HepG2 (cell line): Measurements from ENCODE around the gene TMEM33. TPM values are rescaled to one million over a fixed set of nuclear protein-coding genes. Genes with fewer than 3 reads are reported as not detected.

Experiments
- ATAC-seq: fragments of 200-7000 bp; cut with Tn5 transposase; 3 replicates; pipeline ENCODE4 v1.9.1; 2020; ENCODE audit warnings: mild to moderate bottlenecking, moderate library complexity
- BruUV-seq: library from RNA; stranded (reverse); fragments of 400-500 nt; replicated peaks from 2 replicates; lab custom pipeline; 2021; lab: Mats Ljungman, UMichigan
- CTCF ChIA-PET: fragments of 300-600 bp; formaldehyde crosslinking; extraction: SDS; loops from one replicate; lab custom pipeline; 2021; ENCODE audit warnings: low total read pairs, inconsistent platforms, low intra/inter-chr PET ratio; lab: Yijun Ruan, JAX
- POLR2A ChIA-PET: fragments of 350-600 bp; sonication (Branson Sonifier 250); formaldehyde crosslinking; loops from one replicate; lab custom pipeline; 2020; ENCODE audit warnings: antibody characterized with exemption, inconsistent platforms; lab: Yijun Ruan, JAX
- DNase-seq: peaks from one replicate; pipeline ENCODE4 v3.0.0-alpha.2; 2015; ENCODE audit warnings: low spot score
- FAIRE-seq: peaks from 3 replicates; lab custom pipeline; 2011; peaks lifted over from hg19 to GRCh38; lab: Jason Lieb, UNC
- H2AFZ ChIP-seq: one replicate; pipeline ENCODE4 v1.6.1; 2011; ENCODE audit warnings: low read length, inconsistent platforms
- H3K27ac ChIP-seq: fragments of 300-600 bp; 3 replicates; pipeline ENCODE4 v1.8.0; 2011; ENCODE audit warnings: mixed run types, mild to moderate bottlenecking, mixed read lengths, low read length, inconsistent platforms; ENCODE audit not compliant: insufficient read depth; ENCODE audit errors: extremely low read length
- H3K27me3 ChIP-seq, 2 experiments: fragments of 200-600 bp in 1 of 2; 2 replicates in 1 of 2; 3 replicates in 1 of 2; pipeline versions ENCODE4 v1.6.0 to v1.8.0; 2011; ENCODE audit warnings: low read length in 2 of 2, mild to moderate bottlenecking in 2 of 2, moderate library complexity in 2 of 2, inconsistent platforms in 1 of 2; ENCODE audit not compliant: insufficient read depth in 2 of 2, control insufficient read depth in 1 of 2
- H3K36me3 ChIP-seq, 2 experiments: fragments of 200-600 bp in 1 of 2; replicated peaks in 1 of 2; 2 replicates in 1 of 2; 3 replicates in 1 of 2; pipeline versions ENCODE4 v1.5.1 to v1.8.0; 2011; ENCODE audit warnings: low read length in 2 of 2, inconsistent platforms in 1 of 2; ENCODE audit not compliant: insufficient read depth in 2 of 2, control insufficient read depth in 1 of 2
- H3K4me1 ChIP-seq: 2 replicates; pipeline ENCODE4 v1.5.1; 2012; ENCODE audit warnings: low read length, inconsistent platforms; ENCODE audit not compliant: insufficient read depth
- H3K4me2 ChIP-seq: 2 replicates; pipeline ENCODE4 v1.6.0; 2011; ENCODE audit warnings: low read depth, low read length, inconsistent platforms
- H3K4me3 ChIP-seq, 3 experiments: fragments of 200-600 bp in 1 of 3; sonication (generic), shearing (Covaris generic) in 1 of 3; replicated peaks in 1 of 3; 2 replicates each; pipeline ENCODE4 v1.5.1; 2011 to 2016; ENCODE audit warnings: low read length in 3 of 3, inconsistent platforms in 2 of 3, low read depth in 2 of 3, mild to moderate bottlenecking in 2 of 3, control low read depth in 1 of 3, mixed read lengths in 1 of 3; ENCODE audit not compliant: insufficient read depth in 1 of 3
- H3K79me2 ChIP-seq: one replicate; pipeline ENCODE4 v1.6.1; 2011; ENCODE audit warnings: low read length, inconsistent platforms; ENCODE audit not compliant: insufficient read depth
- H3K9ac ChIP-seq: 2 replicates; pipeline ENCODE4 v1.6.0; 2011; ENCODE audit warnings: mild to moderate bottlenecking, low read depth, low read length, inconsistent platforms; ENCODE audit not compliant: insufficient read depth
- H3K9me3 ChIP-seq: 2 replicates; pipeline ENCODE4 v1.5.1; 2012; ENCODE audit warnings: mild to moderate bottlenecking, low read length
- H4K20me1 ChIP-seq: 2 replicates; pipeline ENCODE4 v1.6.0; 2011; ENCODE audit warnings: inconsistent platforms, mild to moderate bottlenecking, low read length, moderate library complexity; ENCODE audit not compliant: insufficient read depth
- ESRRA ChIP-seq: sonication (generic); formaldehyde crosslinking; IDR thresholded peaks from 2 replicates; pipeline ENCODE4 v1.5.1; 2020; ENCODE audit warnings: mild to moderate bottlenecking, low read depth, missing genetic modification reagents
- MAFF ChIP-seq: IDR thresholded peaks from 2 replicates; pipeline ENCODE4 v1.6.1; 2011; ENCODE audit warnings: low read depth, low read length, improper control_type of control experiment
- MAFK ChIP-seq, 2 experiments: IDR thresholded peaks in 1 of 2; conservative IDR thresholded peaks in 1 of 2; 2 replicates each; pipeline ENCODE4 v1.6.1; 2011; ENCODE audit warnings: improper control_type of control experiment in 2 of 2, low read length in 2 of 2
- NR2F1 ChIP-seq, 2 experiments: fragments of 450-650 bp in 1 of 2; formaldehyde crosslinking in 1 of 2; IDR thresholded peaks; 2 replicates each; pipeline versions ENCODE4 v1.5.0 to v1.6.1; 2016 to 2020; ENCODE audit warnings: mild to moderate bottlenecking in 1 of 2, missing compliant biosample characterization in 1 of 2, missing genetic modification reagents in 1 of 2, moderate library complexity in 1 of 2
- POLR2AphosphoS2 ChIP-seq: IDR thresholded peaks from 2 replicates; pipeline ENCODE4 v1.6.1; 2011; ENCODE audit warnings: low read depth, low read length, improper control_type of control experiment
- SIN3A ChIP-seq: IDR thresholded peaks from 2 replicates; pipeline ENCODE4 v1.6.1; 2011; ENCODE audit warnings: low read depth, mild to moderate bottlenecking, control low read depth, low read length, borderline replicate concordance
- SUZ12 ChIP-seq: fragments of 150-350 bp; IDR thresholded peaks from 2 replicates; pipeline ENCODE4 v1.6.1; 2014; ENCODE audit warnings: low read depth, low read length
- TEAD3 ChIP-seq: optimal IDR thresholded peaks from 2 replicates; pipeline ENCODE3; 2016; ENCODE audit warnings: borderline replicate concordance
- ZNF878 ChIP-seq: sonication (generic); formaldehyde crosslinking; IDR thresholded peaks from 2 replicates; pipeline ENCODE4 v1.8.1; 2023; ENCODE audit warnings: mild to moderate bottlenecking, missing genetic modification reagents, moderate library complexity
- WGBS: methylation state at CpG from one replicate; pipeline ENCODE4 v1.1.6; 2017; ENCODE audit warnings: low lambda C conversion rate; 5-methylcytosine and 5-hydroxymethylcytosine counted together
- in situ Hi-C: cut with HindIII; loops from 2 replicates; pipeline ENCODE4 v1.10.0; 2017; ENCODE audit warnings: low pct_unique_long_range_greater_than_20kb; ENCODE audit not compliant: extremely low pct_ligation_motif_present
- intact Hi-C: fragments of 100-400 bp; cut with micrococcal nuclease; formaldehyde crosslinking; loops from one replicate; pipeline ENCODE4 v1.10.0; 2022; ENCODE audit not compliant: unreplicated experiment
- polyA plus RNA-seq, 8 experiments: library from polyadenylated mRNA; depleted of rRNA in 3 of 8; stranded (reverse) in 7 of 8; unstranded in 1 of 8; fragments of >200 nt; fragmentation: Illumina TruSeq in 4 of 8; extraction: Trizol in 4 of 8; gene quantifications; 2 replicates each; pipeline versions ENCODE4 v1.2.1 to v1.2.3, GENCODE V29; 2011 to 2016; ENCODE audit warnings: low read depth in 4 of 8, missing spikeins in 1 of 8, mixed read lengths in 1 of 8; ENCODE audit not compliant: insufficient read depth in 1 of 8
- total RNA-seq, 5 experiments: library from RNA; depleted of rRNA; stranded (reverse); fragments of >200 nt; fragmentation: Illumina TruSeq; extraction: Trizol; gene quantifications; 2 replicates each; pipeline ENCODE4 v1.2.3, GENCODE V29; 2016; ENCODE audit warnings: low read depth in 1 of 5
- TF ChIP-seq, protein P1 (sequence below): sonication (generic); formaldehyde crosslinking; IDR thresholded peaks from 2 replicates; pipeline ENCODE4 v1.5.0; 2020; ENCODE audit warnings: missing genetic modification reagents

Gene TMEM33
- total and polyA plus RNA-seq, 2 of the 13 experiments (the other 11 are each of a cell fraction or from before 2014, with no cell fraction given) = 36.1 to 66.6 TPM

DNA sequence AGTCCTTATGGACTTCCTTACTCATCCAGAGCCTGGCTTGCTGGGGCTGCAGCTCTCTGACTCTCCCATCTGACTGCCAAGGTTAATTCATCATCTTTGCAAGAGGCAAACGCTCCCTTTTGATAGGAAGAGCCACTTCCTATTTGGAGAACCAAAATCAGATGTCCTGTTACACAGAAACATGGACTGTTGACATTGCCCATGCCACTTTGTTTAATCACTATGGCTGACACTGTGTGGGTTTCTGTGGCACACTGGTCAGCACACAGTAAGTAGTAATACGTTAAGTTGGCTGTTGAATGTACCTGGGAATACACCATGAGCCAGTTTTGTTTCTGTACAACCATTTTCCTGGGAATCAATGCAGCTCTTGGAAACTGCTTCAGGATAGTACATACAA lies 45.1 kb upstream of the TMEM33 start:
- no peak overlapping the region for H2AFZ ChIP-seq
- in situ Hi-C loops = no loop called here
- no peaks in the 10 kb centered on the region for H3K79me2 ChIP-seq
- POLR2A ChIA-PET = no interaction called here
- BruUV-seq = no TSS peak
- H3K9ac ChIP-seq = no peak overlapping the region
- H3K4me3 ChIP-seq = no peak overlapping the region
- H3K27ac ChIP-seq = no peak overlapping the region
- H3K36me3 ChIP-seq = no peaks in the 10 kb centered on the region
- WGBS = 0% methylated on average over 2 of the region's 2 CpGs
- intact Hi-C loops = no loop called here
- no peaks in the 10 kb centered on the region for H4K20me1 ChIP-seq
- ATAC-seq (no peak), DNase-seq (no peak), FAIRE-seq (no peak)
- no peaks in the 10 kb centered on the region for H3K27me3 ChIP-seq
- H3K4me2 ChIP-seq = no peak overlapping the region
- TF ChIP-seq NR2F1 (CRISPR knock-in tag; IDR thresholded peaks at IDR 0.05) (no peak), POLR2AphosphoS2 (no peak), ZNF878 (CRISPR knock-in tag) (no peak)
- TF ChIP-seq, protein P1, sequence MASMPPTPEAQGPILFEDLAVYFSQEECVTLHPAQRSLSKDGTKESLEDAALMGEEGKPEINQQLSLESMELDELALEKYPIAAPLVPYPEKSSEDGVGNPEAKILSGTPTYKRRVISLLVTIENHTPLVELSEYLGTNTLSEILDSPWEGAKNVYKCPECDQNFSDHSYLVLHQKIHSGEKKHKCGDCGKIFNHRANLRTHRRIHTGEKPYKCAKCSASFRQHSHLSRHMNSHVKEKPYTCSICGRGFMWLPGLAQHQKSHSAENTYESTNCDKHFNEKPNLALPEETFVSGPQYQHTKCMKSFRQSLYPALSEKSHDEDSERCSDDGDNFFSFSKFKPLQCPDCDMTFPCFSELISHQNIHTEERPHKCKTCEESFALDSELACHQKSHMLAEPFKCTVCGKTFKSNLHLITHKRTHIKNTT = no peak
- CTCF ChIA-PET = no interaction called here
- H3K4me1 ChIP-seq = no peaks in the 10 kb centered on the region
- H3K9me3 ChIP-seq = no peaks in the 10 kb centered on the region

DNA sequence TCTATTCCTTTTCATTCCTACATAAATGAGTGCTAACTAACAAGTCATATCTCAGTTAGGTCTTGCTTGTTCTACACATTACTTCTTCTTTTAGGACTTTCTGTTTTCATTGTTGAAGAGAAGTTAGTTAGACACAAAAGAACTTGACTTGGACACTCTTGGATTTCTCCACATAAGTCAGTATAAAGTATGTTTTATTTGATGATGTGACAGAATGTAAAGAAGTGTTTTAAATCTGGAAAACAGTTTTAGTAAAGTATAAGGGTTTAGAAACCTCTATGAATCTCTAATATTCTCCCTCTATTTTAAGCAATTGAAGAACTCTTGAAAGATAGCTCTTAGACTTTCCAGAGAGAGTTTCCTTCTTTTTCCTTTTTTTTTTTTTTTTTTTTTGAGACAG lies 38.6 kb upstream of the TMEM33 start:
- H3K79me2 ChIP-seq = no peaks in the 10 kb centered on the region
- intact Hi-C loops = no loop called here
- H3K27ac ChIP-seq = no peak overlapping the region
- H3K27me3 ChIP-seq = no peaks in the 10 kb centered on the region
- FAIRE-seq = no peak
- no peak overlapping the region for H2AFZ ChIP-seq
- no peak for TF ChIP-seq SUZ12
- no peak for TF ChIP-seq ESRRA (CRISPR knock-in tag)
- peak; percentile 42; the same call in 1 of the 2 replicates for TF ChIP-seq MAFF
- no peak for TF ChIP-seq TEAD3 (CRISPR knock-in tag)
- peak; percentile 49 to 63 for TF ChIP-seq MAFK (conservative IDR thresholded peaks at IDR 0.05 in 1 of 2, IDR thresholded peaks at IDR 0.05 in 1 of 2; ENCODE audit: low read length in 2 of 2)
- no peak for TF ChIP-seq SIN3A
- TF ChIP-seq, all 625 proteins: peak for 2
- POLR2A ChIA-PET = interaction anchor here (0.6 kb wide), 1 partner anchor 13 kb away, joined by 3 read pairs; no protein-coding TSS in a partner anchor
- Histone ChIP-seq H3K4me1 (no peaks in the 10 kb centered on the region), H4K20me1 (no peaks in the 10 kb centered on the region), H3K36me3 (no peaks in the 10 kb centered on the region), H3K9ac (no peak overlapping the region), H3K9me3 (no peaks in the 10 kb centered on the region), H3K4me3 (no peak overlapping the region), H3K4me2 (no peak overlapping the region)
- no peak for ATAC-seq
- no peak for DNase-seq
- BruUV-seq = no TSS peak
- CTCF ChIA-PET = no interaction called here
- in situ Hi-C loops = no loop called here
